Measurements from ENCODE around the gene OLFM1.
A peak's percentile ranks its signal among the peaks of the same experiment; 100 is the strongest.
"Not testable (repeated sequence)": the region's sequence is repeated elsewhere in the genome, so short reads cannot be mapped to it uniquely, and the experiment has no call there.

OLFM1 gene

GRCh38 chr9:135156525-135157510 is 69.3 kb downstream of the OLFM1 start:
- peak; percentile 78 for DNase-seq

GRCh38 chr9:135157856-135158563 is 70.5 kb downstream of the OLFM1 start:
- DNase-seq, result no peak

DNA sequence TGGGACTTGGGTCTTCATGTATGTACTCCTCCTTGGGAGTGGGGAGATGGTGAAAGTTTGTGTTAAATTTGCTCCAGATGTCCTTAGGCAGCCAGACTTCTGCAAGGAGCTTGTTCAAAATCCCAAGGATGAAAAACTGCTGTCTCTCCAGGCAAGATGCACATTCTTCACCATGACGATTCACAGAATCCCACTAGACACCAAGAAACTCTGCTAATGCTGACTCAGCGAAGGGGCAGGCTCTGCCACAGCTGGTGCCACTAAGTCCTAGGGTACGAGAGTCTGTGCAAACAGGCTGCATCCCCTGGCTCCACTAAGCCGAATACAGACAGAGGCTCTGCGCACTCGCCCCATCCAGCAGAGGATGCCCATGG is 71.1 kb downstream of the OLFM1 start:
- DNase-seq, result no peak

- DNase-seq, result no peak
Observed at GRCh38 chr9:135159801-135160200, 72.3 kb downstream of the OLFM1 start.

- no peak for DNase-seq
Observed at GRCh38 chr9:135160862-135161261, 73.4 kb downstream of the OLFM1 start.

GRCh38 chr9:135162599-135162998 is 75.1 kb downstream of the OLFM1 start:
- not testable (repeated sequence) for DNase-seq

DNA sequence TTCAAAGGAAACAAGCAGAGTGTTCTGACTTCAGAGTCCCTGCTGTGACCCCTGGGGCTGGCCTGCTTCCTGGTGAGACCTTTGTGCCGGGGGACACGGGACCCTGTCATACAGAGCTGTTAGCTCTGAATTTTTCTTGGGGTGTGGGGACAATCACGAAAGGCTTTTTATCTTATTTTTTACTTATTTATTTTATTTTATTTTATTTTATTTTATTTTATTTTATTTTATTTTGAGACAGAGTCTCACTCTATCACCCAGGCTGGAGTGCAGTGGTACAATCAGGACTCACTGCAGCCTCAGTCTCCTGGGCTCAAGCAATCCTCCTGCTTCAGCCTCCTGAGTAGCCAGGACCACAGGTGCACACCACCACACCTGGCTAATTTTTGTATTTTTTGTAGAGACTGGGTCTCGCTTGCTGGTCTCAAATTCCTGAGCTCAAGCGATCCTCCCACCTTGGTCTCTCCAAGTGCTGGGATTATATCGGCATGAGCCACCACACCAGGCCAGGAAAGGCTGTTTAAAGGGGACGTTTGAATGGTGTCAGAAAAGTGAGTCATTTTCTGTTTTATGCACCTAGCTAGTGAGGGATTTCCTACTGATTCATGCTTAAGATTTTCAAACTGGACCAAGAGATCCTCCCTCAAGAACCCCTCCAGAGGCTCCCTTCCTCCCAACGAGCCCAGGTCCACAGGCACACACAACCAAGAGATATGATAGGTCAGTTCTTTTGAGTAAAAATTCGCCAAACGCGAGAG is 75.7 kb downstream of the OLFM1 start:
- DNase-seq, result no peak

GRCh38 chr9:135164036-135164435 is 76.6 kb downstream of the OLFM1 start:
- DNase-seq, result no peak

GRCh38 chr9:135165003-135165711 is 77.7 kb downstream of the OLFM1 start:
- DNase-seq, result peak; percentile 31

- DNase-seq, result no peak
Observed at GRCh38 chr9:135165756-135166519, 78.5 kb downstream of the OLFM1 start.

DNA sequence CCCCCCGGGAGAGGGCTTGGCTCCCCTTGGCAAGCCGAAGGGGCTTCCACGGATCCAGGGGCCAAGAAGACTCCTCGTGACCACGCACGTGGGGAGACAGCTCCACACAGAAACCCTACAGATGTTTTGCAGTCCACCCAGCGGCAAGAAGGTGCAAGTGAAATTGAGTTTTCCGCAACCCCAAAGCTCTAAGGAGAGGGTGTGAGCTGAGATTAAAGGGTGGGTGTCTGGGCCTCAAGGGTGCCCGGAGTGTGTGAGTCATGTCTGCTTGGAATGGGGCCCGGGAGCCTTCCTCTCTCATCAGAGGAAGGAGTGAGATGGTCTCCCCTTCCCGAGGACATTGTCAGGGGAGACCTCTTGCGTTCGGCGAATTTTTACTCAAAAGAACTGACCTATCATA is 79.1 kb downstream of the OLFM1 start:
- peak; percentile 35 for DNase-seq

DNA sequence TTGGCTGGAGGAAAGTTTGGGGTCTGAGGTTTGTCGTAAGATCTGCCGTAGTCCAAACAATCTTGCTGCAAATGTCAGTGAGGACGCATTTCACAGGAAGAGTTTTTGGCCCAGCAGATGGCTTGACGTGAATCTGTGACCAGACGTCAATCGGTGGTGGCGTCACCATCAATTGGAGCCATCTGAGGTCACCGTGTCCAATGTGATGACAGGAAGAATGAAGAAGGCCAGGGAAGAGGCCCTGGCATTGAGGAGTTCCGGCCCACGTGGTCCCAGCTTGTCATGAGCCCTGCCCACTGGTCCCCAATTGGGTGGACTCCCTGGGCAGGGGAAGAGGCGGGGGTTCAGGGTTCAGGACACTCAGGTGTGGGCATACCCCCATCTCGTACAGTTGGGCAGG is 79.9 kb downstream of the OLFM1 start:
- no peak for DNase-seq

GRCh38 chr9:135167849-135168655 is 80.6 kb downstream of the OLFM1 start:
- DNase-seq, result no peak

DNA sequence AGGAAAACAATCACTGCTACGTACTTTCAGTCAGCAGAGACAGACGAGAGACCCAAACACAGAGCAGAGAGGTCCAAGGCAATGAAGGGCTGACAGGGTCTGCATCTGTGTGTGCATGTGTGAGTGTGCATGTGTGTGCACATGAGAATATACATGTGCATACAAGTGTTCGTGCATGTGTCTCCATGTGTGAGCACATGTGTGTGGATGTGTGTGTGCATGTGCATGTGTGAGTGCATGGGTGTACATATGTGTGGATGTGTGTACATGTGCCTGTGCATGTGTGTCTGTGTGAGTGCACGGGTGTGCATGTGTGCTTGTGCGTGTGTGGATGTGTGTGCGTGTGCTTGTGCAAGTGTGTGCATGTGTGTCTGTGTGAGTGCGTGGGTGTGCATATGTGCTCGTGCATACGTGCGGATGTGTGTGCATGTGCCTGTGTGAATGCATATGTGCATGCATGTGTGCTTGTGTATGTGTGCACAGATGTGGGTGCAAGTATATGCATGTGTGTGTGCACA is 82.3 kb downstream of the OLFM1 start:
- DNase-seq, result no peak

GRCh38 chr9:135170535-135170934 is 83.1 kb downstream of the OLFM1 start:
- DNase-seq, result no peak

Data from RPMI8226 (cell line).